HepG2 (cell line): Measurements from ENCODE around the gene GCN1. TPM values are rescaled to one million over a fixed set of nuclear protein-coding genes. Genes with fewer than 3 reads are reported as not detected.

Experiments used
- CEBPG ChIP-seq: IDR thresholded peaks from 2 replicates; pipeline ENCODE4 v1.6.1; 2016
- HDAC1 ChIP-seq: sonication (generic); formaldehyde crosslinking; IDR thresholded peaks from 2 replicates; pipeline ENCODE4 v1.5.1; 2020; ENCODE audit warnings: mild to moderate bottlenecking, missing genetic modification reagents
- HNF1B ChIP-seq: sonication (generic); formaldehyde crosslinking; IDR thresholded peaks from 2 replicates; pipeline ENCODE4 v1.5.1; 2020; ENCODE audit warnings: mild to moderate bottlenecking, moderate library complexity, missing genetic modification reagents
- HOXA3 ChIP-seq: sonication (generic); formaldehyde crosslinking; IDR thresholded peaks from 2 replicates; pipeline ENCODE4 v1.5.0; 2020; ENCODE audit warnings: missing genetic modification reagents
- IRF2 ChIP-seq: IDR thresholded peaks from 2 replicates; pipeline ENCODE4 v1.6.1; 2018; ENCODE audit warnings: missing genetic modification reagents, missing compliant biosample characterization
- MAX ChIP-seq: IDR thresholded peaks from 2 replicates; pipeline ENCODE4 v1.6.1; 2012; ENCODE audit warnings: inconsistent platforms
- MTA1 ChIP-seq: sonication (generic); formaldehyde crosslinking; IDR thresholded peaks from 2 replicates; pipeline ENCODE4 v1.4.0; 2020; ENCODE audit warnings: missing genetic modification reagents, mild to moderate bottlenecking, borderline replicate concordance
- MXD3 ChIP-seq: IDR thresholded peaks from 2 replicates; pipeline ENCODE4 v1.6.1; 2016; ENCODE audit warnings: mild to moderate bottlenecking, missing biosample characterization, missing genetic modification reagents
- NFE2L2 ChIP-seq: fragments of 150-350 bp; IDR thresholded peaks from 2 replicates; pipeline ENCODE4 v1.6.1; 2014; ENCODE audit warnings: low read length
- PATZ1 ChIP-seq: sonication (generic); formaldehyde crosslinking; IDR thresholded peaks from 2 replicates; pipeline ENCODE4 v1.4.0; 2020; ENCODE audit warnings: missing genetic modification reagents
- RBM39 ChIP-seq: fragments of 200-400 bp; formaldehyde crosslinking; IDR thresholded peaks from one replicate; pipeline ENCODE4 v1.6.1; 2018; ENCODE audit warnings: antibody characterized with exemption, mild to moderate bottlenecking, low read depth, low read length; ENCODE audit not compliant: poor library complexity, severe bottlenecking
- RERE ChIP-seq: IDR thresholded peaks from 2 replicates; pipeline ENCODE4 v1.6.1; 2016; ENCODE audit warnings: low read depth, missing genetic modification reagents, missing compliant biosample characterization
- SPEN ChIP-seq: sonication (generic); formaldehyde crosslinking; IDR thresholded peaks from 2 replicates; pipeline ENCODE4 v1.5.1; 2020; ENCODE audit warnings: low read depth, mild to moderate bottlenecking, missing genetic modification reagents
- TOE1 ChIP-seq: sonication (generic); formaldehyde crosslinking; IDR thresholded peaks from 2 replicates; pipeline ENCODE4 v1.4.0; 2020; ENCODE audit warnings: mild to moderate bottlenecking, missing genetic modification reagents
- TOPORS ChIP-seq: sonication (generic); formaldehyde crosslinking; IDR thresholded peaks from 2 replicates; pipeline ENCODE4 v1.8.0; 2023; ENCODE audit warnings: mild to moderate bottlenecking, missing genetic modification reagents
- ZGPAT ChIP-seq: IDR thresholded peaks from 2 replicates; pipeline ENCODE4 v1.6.1; 2016; ENCODE audit warnings: mild to moderate bottlenecking
- ZNF234 ChIP-seq: sonication (generic); formaldehyde crosslinking; conservative IDR thresholded peaks from 2 replicates; pipeline ENCODE4 v1.5.1; 2020; ENCODE audit warnings: mild to moderate bottlenecking, missing genetic modification reagents
- ZNF501 ChIP-seq: sonication (generic); formaldehyde crosslinking; IDR thresholded peaks from 2 replicates; pipeline ENCODE4 v1.5.1; 2020; ENCODE audit warnings: mild to moderate bottlenecking, moderate library complexity, missing genetic modification reagents
- polyA plus RNA-seq, 8 experiments: library from polyadenylated mRNA; depleted of rRNA in 3 of 8; stranded (reverse) in 7 of 8; unstranded in 1 of 8; fragments of >200 nt; fragmentation: Illumina TruSeq in 4 of 8; extraction: Trizol in 4 of 8; gene quantifications; 2 replicates each; pipeline versions ENCODE4 v1.2.1 to v1.2.3, GENCODE V29; 2011 to 2016; ENCODE audit warnings: low read depth in 4 of 8, missing spikeins in 1 of 8, mixed read lengths in 1 of 8; ENCODE audit not compliant: insufficient read depth in 1 of 8
- total RNA-seq, 5 experiments: library from RNA; depleted of rRNA; stranded (reverse); fragments of >200 nt; fragmentation: Illumina TruSeq; extraction: Trizol; gene quantifications; 2 replicates each; pipeline ENCODE4 v1.2.3, GENCODE V29; 2016; ENCODE audit warnings: low read depth in 1 of 5

The GCN1 gene
- total and polyA plus RNA-seq, 2 of the 13 experiments (the other 11 are each of a cell fraction or from before 2014, with no cell fraction given) = 58.2 to 83.0 TPM

GRCh38 chr12:120121766-120122293 is 72.7 kb downstream of the GCN1 start (continued):
- 0 out of 2 replicates have a peak, but pooled peaks have one; percentile 14 for TF ChIP-seq PATZ1 (CRISPR knock-in tag)
- no peak for TF ChIP-seq RBM39
- no peak for TF ChIP-seq TOE1 (CRISPR knock-in tag)
- 0 out of 2 replicates have a peak, but pooled peaks have one; percentile 25 for TF ChIP-seq RERE (CRISPR knock-in tag)
- no peak for TF ChIP-seq NFE2L2
- peak; percentile 21; the same call in 1 of the 2 replicates for TF ChIP-seq HNF1B (CRISPR knock-in tag)
- TF ChIP-seq SPEN = peak; percentile 28; the same call in 1 of the 2 replicates
- peak; percentile 70; the same call in 1 of the 2 replicates for TF ChIP-seq HOXA3 (CRISPR knock-in tag)
- TF ChIP-seq TOPORS (CRISPR knock-in tag) = 0 out of 2 replicates have a peak, but pooled peaks have one; percentile 31
- TF ChIP-seq IRF2 (CRISPR knock-in tag) = no peak
- no peak for TF ChIP-seq ZNF234 (CRISPR knock-in tag)
- TF ChIP-seq HDAC1 (CRISPR knock-in tag) = peak; percentile 40; the same call in 1 of the 2 replicates
- TF ChIP-seq ZGPAT (CRISPR knock-in tag) = peak; percentile 26; the same call in 1 of the 2 replicates
- TF ChIP-seq MTA1 (CRISPR knock-in tag) = 0 out of 2 replicates have a peak, but pooled peaks have one; percentile 34
- TF ChIP-seq MAX = peak; percentile 31; the same call in 1 of the 2 replicates
- 0 out of 2 replicates have a peak, but pooled peaks have one; percentile 28 for TF ChIP-seq ZNF501 (CRISPR knock-in tag)
- no peak for TF ChIP-seq MXD3
- peak; percentile 57; the same call in 1 of the 2 replicates for TF ChIP-seq CEBPG (CRISPR knock-in tag)
